Kidney tubule cell (primary cell): ENCODE results near the gene RAC2.

Experiments
- DNase-seq: peaks from one replicate; pipeline ENCODE4 v3.0.0-alpha.2; 2018; ENCODE audit warnings: low spot score

RAC2 gene

GRCh38 chr22:37187891-37188761 lies 55.9 kb downstream of the RAC2 start, which contains the start of gene C1QTNF6:
Gene C1QTNF6, minus strand, starts transcription at chr22:37188247. Its CDS starts 34 bp downstream, at chr22:37188213.
- DNase-seq, result peak; percentile 87

GRCh38 chr22:37187552-37187890 lies 56.5 kb downstream of the RAC2 start:
- DNase-seq, result peak; percentile 78

GRCh38 chr22:37186997-37187522 lies 57.0 kb downstream of the RAC2 start:
- peak; percentile 32 for DNase-seq

DNA sequence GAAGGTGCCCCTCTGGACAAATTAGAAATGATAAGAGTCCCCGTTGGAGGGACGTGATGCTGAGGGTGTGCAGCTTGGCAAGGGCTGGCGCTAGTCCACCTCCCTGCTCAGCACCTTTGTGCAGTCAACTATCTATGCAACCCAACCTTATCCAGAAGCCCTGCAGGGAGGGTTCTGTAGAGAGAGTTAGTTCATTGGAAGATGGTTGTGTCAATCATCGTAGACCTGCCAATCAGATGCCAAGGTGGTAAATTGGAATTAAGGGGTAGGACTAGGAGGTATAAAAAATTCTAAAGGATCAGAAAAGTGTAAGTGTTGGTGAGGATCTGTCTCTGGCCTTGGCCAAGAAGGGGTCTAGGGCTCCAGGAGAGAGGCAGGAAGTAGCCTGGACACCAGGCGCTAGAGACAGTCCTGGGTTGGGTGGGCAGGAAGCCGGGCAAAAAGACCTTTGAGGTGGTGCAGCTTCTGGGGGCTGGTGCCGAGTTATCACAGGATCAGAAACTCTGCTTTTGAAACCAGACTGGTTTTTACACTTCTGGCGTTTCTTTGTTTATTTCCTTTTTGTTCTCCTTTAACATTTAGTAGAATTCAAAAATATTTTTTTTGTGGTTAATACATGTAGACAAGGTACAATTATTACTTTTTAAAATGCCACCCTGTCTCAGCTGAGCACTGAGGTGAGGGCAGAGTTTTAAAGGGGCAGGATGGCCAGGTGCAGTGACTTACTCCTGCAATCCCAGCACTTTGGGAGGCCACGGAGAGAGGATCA lies 57.7 kb downstream of the RAC2 start:
- DNase-seq, result peak; percentile 78

DNA sequence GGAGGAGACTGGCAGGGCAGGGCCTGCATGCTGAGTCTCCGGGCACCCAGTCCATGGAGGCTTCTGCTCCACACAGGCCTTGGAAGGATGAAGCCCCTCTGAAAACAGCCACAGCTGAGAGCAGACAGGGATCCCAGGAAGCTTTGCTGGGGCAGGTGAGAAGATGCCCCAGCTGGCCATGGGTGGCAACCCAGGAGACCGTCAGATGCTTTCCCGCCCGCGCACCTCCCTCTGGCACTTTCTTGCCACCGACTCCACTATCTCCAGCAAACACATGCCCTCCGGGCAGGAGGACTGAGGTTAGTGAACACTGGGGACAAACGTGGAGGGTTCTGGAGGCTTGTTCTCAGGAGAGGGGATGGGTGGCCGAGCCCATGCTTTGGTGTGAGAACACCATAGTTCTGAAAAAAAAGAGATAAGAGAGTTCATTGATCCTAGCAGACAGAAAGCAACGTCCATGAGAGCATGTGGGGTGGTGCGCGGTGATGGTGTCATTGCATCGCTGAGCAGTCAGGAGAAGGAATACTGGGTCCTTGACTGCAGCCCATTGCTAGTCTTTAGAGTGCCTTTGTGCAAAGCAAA lies 58.3 kb downstream of the RAC2 start:
- no peak for DNase-seq

DNA sequence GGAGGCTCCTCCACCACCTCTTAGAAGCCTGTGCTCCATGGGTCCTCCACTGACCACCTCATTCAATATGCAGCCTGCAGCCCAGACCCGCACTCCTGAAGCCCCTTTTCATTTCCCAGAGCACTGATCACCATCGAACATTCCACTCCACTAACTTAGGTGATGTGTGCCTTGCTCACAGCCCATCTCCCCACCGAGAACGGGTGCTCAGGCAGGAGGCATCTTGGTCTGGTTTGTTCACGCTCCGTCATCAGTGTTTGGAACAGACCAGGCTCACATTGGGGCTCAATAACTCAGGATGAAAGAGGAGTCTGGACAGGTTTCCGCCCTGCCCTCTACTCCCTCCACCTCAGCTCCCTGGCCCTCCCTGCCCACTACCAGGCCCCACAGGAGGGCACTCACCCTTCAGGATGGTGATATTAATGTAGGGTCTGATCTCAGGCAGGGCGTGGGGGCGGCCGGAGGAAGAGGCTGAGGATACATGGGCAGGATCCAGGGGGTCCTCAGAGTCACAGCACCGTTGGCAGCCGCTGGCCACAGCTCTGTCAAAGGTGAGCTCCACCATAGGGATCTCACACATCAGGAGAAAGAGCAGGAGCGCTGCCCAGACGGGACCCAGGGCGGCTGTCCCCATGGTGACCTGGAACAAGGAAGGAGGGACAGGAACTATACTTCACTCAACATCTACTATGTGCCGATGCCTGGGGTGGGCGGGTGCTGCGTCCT lies 59.1 kb downstream of the RAC2 start:
- DNase-seq, result no peak

- no peak for DNase-seq
Observed at GRCh38 chr22:37184380-37184755, 59.7 kb downstream of the RAC2 start.

DNA sequence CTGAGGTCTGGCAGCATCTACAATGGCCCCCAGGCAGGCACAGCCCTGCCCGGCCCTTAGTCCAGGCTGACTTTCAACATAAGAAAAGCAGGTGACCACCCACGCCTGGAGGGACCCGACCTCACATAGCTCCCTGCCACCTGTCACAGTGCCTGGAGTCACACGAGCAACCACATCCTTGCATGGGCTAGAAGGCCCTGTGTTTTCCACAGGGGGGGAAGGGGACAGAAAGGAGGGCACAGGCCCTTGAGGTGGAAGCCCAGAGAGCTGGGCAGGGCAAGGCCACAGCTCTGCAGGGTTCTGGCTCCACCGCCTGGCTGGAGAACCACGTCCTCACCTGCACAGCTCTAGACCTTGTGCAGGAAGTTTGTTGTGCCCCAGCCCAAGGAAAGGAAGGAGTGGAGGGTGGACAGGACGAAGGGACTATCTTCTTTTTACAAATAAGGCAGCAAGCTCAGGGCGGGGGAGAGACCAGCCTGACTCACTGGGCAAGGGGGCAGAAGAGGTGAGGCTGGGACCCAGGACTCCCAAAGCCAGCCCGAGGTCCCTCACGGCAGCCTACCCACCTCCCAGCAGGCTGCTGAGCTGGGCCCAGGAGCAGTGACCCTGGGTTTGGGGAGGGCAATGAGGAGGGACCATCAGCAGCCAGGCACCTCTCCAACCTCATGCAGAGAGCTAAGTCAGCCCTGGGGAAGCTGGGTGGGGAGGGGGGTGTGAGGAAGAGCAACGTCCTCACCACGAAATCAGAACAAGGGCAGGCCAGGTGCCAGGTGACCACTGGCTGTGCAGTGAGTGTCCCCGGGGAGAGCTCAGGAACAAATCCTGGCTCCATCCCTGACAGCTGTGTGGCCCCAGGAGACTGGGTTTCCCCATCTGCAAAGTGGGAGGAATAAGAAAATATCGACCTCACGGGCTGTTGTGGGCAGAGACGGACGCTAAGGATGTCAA lies 60.4 kb downstream of the RAC2 start:
- no peak for DNase-seq

DNA sequence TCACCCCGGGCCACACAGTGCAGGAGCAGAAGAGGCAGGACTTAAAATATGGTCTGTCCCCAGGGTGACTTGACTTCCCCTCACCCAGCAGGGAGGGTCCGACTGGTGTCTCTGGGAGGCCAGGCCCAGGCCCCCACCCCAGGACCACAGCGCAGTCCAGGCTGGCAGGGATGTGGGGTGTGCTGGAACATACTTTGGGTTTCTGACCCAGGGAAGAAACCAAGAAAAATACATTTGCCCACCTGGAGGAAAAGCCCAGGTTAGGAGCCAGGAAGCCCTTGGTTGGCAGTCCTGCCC lies 61.2 kb downstream of the RAC2 start:
- no peak for DNase-seq

GRCh38 chr22:37182101-37182948 lies 61.7 kb downstream of the RAC2 start:
- no peak for DNase-seq

GRCh38 chr22:37181681-37182080 lies 62.4 kb downstream of the RAC2 start:
- DNase-seq, result no peak

DNA sequence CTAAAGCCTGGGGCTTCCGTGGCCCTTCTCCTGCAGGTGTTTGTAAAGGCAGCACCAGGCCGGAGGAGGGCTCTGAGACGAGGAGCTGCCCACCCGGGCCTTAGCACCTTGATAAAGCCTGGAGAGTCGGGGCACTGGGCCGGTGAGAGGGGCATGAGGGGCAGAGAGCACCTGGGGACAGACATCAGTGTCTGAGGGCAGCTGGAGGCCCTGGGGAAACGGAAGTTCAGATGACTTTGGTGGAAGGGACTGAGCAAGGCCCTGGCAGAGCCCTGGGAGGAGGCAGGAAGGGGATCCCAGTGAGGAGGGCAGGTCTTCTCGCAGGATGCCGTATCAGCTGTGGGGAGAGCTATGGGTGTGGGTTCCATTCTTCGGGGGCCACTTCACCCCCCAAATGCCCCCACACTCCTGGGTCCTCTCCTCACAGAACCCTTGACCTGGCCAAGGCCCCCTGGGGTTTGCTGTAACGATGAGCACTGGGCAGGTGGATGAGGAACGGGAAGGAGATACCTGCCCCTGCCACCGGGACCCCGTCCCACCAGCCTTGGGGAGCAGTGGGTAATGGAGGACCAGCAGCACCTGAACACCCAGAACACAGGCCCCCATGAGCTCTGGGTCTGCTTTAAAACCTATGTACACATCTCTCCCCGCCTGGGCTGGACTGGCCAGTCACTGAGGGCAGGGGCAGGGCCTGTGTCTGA lies 63.4 kb downstream of the RAC2 start:
- no peak for DNase-seq

GRCh38 chr22:37179622-37180420 lies 64.2 kb downstream of the RAC2 start:
- no peak for DNase-seq

- no peak for DNase-seq
Observed at GRCh38 chr22:37179126-37179470, 65.0 kb downstream of the RAC2 start.

GRCh38 chr22:37178350-37179125 lies 65.5 kb downstream of the RAC2 start:
- DNase-seq, result peak; percentile 41

GRCh38 chr22:37177755-37178154 lies 66.3 kb downstream of the RAC2 start:
- DNase-seq, result no peak

GRCh38 chr22:37177221-37177620 lies 66.8 kb downstream of the RAC2 start:
- DNase-seq, result no peak

- DNase-seq, result no peak
Observed at GRCh38 chr22:37176464-37177061, 67.5 kb downstream of the RAC2 start.
